GM19193 (cell line): ENCODE measurements around the gene CD52.

Experiments
- POLR2A ChIP-seq: IDR thresholded peaks from 4 replicates; pipeline ENCODE4 v1.6.1; 2011; ENCODE audit not compliant: insufficient read depth, insufficient read length; ENCODE audit errors: extremely low read depth

CD52 gene

DNA sequence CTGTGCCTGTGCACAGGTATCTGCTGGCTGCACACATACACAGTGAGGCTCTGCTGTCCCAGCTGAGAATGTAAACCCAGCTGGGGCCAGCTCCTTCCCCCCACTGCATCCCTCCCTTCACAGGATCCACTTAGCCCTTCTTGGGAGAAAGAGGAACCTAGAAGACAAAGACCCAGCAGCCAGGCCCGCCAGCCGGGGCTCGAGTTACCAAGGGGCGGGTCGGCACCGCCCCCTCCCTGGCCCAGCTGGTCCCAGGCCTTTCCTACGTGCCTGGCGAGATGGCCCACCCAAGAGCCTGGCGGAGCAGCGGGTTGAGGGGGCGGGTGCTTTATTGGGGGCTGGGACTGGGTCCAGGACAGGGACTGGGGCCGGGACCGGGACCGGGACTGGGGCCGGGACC, 35.8 kb upstream of the CD52 start:
- TF ChIP-seq POLR2A, result no peak

DNA sequence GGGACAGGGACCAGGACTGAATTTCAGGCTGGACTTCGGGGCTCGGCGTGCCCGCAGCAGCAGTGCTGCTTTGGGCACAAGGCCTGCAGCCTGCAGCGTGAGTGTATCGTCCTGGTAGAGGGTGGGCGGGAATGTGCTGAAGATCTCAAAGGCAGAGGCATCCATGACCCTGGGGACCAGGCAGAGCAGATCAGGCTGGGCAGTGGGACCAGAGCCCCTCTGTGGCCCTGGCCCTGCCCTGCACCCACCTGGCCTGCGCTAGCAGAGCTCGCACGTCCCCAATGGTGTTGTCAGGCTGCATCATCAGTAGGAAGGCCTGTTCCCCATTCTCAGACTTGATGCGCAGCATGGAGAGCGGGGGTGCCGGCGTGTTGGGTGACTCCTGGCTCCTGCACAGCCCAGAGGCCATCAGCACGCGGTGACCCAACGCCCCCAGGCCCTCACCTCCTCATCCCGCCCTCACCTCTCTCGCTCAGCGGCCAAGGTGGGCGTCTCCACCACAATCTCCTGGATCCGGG, 35.3 kb upstream of the CD52 start:
- TF ChIP-seq POLR2A, result no peak

DNA sequence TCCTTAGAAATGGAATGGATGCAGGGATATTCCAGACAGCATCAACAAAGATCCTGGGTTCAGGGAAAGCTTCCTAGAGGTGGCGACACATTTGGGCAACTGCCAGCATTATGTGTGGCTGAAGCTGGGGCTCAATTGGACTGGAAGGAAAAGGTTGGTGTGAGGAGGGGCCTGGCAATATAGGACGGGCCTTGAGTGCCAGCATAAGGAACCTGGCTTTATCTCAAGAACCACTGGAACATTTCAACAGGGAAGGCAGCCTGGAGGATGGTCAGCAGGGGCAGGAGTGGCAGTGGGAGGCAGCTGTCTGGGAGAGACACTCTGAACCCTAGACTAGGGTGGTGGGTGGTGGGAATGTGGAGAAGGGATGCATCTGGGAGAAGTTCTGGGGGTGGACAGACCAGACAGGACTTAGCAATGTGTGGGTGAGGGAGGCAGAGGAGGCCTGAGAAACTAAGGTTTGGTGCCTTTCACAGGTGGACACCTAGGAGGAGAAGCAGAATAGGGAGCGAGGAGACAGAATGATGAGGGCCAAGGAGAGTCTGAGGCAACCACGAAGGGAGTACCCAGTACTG, 34.4 kb upstream of the CD52 start:
- no peak for TF ChIP-seq POLR2A

DNA sequence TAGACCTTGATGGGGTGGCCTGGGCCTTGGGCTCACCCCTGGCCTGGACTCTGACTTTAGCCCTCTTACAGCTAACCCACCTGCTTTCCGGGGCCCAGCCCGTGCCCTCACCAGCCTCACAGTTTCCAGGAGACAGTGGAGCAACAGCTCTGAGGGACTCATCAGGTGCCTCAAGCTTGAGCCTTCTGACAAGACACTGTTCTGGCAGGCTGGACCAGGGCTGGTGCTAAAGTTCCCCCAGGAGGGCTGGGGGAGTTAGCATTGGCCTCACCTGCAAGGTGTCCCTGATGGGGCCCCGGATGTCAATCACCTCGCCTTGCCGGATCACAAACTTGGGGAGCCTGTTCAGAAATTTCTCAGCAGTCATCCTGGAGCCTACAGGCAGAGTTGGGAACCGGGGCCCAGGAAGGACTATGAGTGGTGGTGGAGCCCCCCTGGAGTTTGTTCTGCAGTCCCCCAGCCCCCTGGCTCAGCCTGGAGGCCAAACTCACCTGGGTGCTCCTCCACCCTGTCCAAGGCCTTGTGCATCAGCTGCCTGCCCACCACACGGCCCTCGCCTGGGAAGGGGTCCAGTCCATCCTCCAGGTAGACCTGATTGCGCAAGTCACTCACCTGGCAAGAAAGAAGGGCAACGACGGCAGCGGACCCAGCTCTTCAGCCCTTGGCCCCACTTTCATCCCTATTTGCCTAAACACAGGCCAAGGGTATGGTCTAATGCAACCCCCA, 33.7 kb upstream of the CD52 start:
- no peak for TF ChIP-seq POLR2A

DNA sequence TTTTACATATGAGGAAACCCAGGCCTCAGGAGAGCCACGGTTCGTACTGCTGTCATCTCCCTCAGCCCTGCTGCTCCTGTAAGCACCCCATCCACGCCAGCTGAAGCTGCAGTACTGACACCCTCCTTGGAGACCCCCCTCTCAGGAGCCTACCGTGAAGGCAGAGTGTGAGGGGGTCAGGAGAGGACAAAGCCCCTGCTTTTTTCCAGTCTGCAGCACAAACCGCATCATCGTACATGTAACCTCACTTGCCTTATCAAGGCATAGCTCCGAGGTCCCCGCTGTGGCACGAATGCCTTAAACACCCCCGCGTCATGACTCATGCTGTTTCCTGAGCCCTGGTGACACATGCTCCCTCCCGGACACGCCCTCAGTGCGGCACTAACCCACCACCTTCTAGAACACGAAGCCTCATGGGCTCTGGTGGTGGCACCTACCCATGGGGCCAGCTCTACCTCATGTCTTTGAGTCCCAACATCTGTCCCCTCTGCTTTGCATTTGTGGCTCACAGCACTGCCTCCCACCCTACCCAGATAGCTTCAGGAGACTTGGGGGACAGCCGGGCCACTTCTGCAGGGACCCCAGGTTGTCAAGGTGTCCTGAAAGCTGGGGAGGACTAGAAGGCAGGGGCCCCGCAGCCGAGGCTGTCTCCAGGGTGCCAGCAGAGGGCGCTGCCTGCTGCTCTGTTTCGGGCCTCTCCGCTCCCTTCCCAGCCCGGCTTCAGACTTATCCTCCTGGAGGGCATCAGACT, 33.0 kb upstream of the CD52 start:
- TF ChIP-seq POLR2A, result no peak

DNA sequence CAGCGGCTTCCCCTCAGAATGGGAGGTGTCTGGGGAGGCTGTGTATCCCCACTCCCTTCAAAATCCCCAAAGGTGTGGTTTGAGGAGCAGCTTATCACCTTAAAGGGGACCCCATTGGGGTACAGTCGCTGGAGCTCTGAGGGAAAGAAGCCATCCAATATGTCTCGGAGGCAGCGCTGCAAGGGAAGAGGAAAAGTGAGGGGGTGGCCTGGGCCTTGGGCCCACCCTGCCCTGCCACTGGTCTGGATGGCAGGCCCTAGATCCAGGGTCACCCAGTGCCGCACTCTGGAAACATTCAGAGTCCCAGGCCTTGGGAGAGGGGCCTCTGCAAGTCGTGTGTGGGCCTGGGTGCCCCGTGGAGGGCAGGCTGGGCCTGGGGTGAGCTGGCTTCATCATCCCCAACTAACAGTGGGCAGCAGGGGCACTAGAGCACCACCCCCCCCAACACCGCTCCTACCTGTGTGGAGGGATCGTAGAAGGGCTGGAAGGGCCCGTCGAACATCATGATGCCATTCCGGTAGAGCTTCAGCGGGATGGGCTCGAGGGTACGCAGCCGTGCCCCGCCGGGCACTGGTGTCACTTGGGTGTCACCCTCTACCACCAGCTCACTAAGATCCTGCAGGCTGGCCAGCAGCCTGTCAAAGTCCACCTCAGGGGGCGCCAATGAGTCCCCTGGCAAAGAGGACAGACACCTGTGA, 32.2 kb upstream of the CD52 start:
- no peak for TF ChIP-seq POLR2A

DNA sequence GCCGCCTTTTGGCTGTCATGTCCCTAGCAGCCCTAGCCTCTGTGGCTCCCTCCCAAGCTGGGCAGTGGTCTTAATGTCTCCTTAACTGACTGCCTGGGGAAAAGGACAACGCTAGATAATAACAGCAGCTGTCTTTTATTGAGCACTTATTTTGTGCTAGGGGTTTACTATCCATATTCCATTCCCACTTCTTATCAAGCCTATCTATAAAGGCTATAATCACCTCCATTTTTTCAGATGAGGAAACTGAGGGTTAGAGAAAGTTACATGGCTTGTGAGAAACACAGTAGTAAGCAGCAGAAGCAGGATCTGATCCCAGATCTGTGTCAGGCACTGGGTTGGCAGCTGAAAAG, 31.7 kb upstream of the CD52 start:
- TF ChIP-seq POLR2A, result no peak

DNA sequence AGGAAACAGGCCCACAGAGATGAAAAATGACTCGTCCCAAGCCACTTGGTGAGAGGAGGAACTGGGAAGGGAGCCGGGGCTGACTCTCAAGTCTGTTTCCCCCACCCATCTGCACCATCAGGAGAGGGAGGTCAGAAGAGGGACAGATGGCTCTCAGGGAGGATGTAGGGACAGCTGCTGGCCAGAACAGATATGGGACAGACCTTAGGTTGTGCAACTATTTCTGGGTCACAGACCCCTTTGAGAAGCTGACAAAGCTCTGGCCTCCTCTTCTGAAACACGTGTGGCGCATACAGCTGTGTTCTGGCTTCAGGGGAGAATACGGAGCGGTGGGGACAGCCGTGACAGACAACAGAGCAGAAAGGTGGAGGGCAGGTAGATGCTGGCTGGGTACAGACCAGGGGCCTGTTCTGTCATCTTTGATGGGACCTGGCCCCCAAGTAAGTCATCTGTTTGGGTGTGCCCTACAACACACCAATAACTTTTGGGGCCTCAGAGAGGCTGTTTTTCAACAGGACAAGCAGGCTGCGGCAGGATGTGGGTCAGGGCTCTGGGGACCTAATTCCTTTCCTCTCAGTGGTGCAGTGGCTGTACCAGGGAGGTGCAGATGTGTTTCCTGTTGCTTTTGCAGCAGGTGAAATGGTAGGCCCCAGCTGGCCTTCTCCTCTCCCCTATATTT, 30.6 kb upstream of the CD52 start:
- peak; percentile 45 for TF ChIP-seq POLR2A

DNA sequence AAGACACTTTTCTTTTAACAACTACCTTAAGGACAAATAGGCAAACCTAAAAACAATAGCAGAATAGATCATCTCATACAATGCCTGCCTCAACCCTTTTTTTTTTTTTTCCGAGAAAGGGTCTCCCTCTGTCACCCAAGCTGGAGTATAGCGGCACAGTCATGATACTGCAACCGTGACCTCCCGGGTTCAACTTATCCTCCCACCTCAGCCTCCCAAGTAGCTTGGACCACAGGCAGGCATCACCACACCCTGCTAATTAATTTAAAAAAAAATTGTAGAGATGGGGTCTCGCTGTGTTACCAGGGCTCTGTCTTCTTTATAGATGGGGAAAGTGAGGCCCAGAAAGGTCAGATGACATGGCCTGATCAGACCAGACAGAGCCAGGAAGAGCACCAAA, 29.9 kb upstream of the CD52 start:
- TF ChIP-seq POLR2A, result no peak

DNA sequence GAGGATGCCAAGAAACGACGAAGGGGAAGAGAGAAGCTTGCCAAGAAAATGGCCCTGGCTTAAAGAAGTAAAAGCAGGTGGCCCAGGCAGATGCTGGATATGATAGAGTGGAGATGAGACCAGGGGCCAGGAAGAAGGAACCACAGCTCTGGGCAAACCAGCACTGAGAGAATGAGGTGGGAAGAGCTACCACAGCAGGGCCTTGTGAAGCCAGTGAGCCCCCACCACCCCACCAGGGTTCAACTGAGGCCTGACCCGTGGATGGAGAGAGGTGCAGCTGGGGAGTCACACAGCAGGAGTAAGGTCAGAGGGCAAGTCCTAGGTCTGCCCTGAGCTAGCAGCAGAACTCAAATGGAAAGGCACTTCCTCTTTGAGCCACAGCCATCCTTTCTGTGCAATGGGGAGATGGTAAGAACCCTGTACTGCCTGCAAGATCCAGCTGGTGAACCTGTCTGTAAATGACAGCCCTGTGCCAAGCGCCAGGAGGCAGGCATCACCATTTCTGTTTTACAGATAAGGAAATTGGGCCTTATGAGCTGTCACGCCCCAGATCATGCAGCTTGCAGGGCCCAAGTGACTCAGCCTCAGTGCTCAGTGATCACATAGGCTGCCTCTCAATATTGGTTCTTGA, 29.3 kb upstream of the CD52 start:
- TF ChIP-seq POLR2A, result no peak

DNA sequence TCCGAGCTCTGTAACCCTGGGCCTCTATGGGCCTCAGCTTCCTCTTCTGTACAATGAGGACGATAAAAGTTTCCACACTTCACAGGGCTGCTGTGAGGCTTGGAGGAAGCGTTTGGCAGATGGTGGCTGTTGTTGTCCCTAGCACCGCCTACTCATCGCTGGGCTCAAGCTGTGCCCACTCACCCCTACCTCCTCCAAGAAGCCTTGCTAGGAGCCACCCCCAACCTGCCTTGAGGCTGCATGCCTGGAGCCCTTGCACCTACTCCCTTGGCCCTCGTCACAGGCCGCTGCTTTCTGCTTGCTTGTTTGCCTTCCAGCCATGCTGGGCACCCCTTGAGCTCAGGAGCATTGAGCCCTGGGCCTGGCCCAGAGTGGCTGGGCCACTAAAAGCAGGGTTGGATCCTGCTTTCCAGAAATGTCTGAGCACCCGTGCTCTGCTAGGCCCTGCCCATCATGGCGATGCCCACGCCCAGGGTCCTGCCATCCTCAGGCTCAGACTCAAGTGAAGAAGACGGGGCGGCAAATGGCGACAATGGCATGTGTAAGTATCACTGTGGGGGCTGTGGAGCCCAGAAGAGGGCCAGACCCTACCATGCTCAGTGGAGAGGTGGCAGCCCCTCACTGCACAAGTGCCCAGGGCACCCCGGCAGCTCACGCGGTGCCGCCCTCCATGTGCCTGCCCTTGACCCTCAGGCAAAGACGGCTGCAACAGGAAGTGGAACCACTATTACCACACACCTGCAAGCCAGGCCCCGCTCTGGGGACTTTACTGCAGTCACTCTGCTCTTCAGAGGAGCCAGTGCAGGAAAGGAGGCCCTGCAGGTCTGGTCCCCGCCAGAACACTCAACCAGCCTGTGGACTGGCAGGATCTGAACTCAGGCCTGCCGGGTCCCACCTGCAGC, 28.3 kb upstream of the CD52 start:
- peak; percentile 57 for TF ChIP-seq POLR2A

DNA sequence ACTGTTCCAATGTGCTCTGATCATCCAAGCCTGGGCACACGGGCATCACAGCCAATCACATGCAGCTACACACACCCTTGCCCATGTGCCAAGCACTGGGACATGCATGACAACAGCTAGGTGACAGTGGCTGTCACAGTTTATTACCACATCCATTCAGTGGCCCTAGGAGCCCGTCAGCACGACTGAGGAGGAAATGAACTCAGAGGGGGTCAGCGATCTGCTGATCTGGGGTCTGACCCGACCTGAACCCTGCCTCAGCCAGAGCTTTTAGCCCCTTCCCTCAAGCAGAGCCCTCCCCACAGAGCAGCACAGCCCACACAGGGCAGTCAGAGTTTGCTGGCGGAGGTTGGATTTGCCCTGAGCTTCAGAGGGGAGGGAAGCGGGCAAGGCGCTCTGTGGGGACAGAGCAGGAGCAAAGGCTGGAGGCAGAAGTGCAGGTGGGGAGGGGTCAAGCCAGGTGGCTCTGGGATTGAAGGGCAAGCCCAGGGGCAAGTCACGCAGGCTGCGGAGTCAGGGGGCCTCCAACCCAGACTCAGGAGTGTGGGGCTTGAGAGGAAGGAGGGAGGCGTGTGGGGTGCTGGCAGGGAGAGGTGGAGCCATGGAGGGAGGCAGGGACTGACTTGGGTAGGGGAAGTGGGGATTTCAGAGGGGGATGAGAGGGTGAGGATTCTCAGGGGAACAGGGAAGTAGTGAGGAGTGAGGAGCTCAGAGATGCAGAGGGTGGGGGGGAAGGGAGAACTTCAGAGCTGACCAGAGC, 27.5 kb upstream of the CD52 start:
- TF ChIP-seq POLR2A, result no peak

DNA sequence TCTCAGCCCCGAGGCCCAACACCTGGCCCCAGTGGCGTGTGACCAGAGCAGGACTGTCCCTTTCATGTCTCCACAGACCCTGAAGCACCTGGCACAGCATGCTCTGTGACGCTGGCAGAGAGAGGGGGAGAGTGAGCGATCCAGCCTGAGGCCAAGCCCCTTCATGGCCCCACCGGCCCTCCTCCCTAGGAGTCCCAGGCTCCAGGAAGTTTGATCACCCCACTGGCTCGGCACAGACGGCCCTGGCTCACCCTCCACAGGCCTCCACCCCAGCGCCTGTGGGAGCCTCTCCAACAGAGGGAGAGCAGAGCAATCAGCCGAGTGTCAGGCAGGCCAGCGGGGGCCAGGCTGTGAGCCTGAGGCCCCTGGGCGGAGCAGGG, 26.9 kb upstream of the CD52 start:
- TF ChIP-seq POLR2A, result no peak
